ENCODE measurements around the gene ALPL. TPM values are rescaled to one million over a fixed set of nuclear protein-coding genes. Genes with fewer than 3 reads are reported as not detected.
A peak's percentile ranks its signal among the peaks of the same experiment; 100 is the strongest.

Gene ALPL
- total and polyA plus RNA-seq, 9 of the 15 experiments (the other 6 are each of a cell fraction or from before 2014, with no cell fraction given): 0.04 to 0.38 (median 0.18) TPM; not detected in 4

DNA sequence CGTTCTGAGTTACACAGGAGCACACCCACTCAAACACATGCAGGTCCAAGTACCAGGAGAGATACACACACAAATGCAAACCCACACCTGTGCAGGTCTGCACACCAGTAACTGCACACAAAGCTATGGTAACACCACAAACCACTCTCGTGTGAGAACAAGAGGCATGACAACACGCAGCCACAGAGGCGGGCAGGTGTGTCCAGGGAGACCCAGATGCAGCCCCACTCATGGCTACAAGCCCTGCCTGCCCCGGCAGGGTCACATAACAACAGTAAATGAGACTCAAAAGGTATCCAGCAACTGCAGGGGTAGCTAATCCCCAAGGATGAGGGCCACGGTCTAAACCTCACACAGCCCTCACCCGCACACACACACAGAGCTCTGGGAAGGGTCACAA is 111.8 kb downstream of the ALPL start:
- Histone ChIP-seq H3K4me2 (ENCODE audit: insufficient read depth, low read length) (0 out of 2 replicates have a peak overlapping the region, but pooled peaks have one; percentile 43), H3K27me3 (ENCODE audit: control insufficient read depth in 2 of 2, insufficient read depth in 2 of 2, low read length in 2 of 2) (no peaks in the 10 kb centered on the region), H3K9ac (ENCODE audit: insufficient read depth in 1 of 2, low read depth in 2 of 2, low read length in 2 of 2) (peak overlapping the region in 1 of 2 experiments; percentile 56; a peak in 1 of 4 replicates), H3K36me3 (ENCODE audit: control insufficient read depth, insufficient read depth, low read length) (peaks cover 49% of the 10 kb centered on the region), H3K9me1 (ENCODE audit: control insufficient read depth, insufficient read depth, low read length) (peaks cover 4% of the 10 kb centered on the region), H4K20me1 (replicated peaks; ENCODE audit: control insufficient read depth, insufficient read depth, low read length) (no peaks in the 10 kb centered on the region), H2AFZ (ENCODE audit: low read depth, low read length) (no peak overlapping the region), H3K27ac (ENCODE audit: extremely low read depth, low read depth, low read length) (no peak overlapping the region), H3K9me3 (replicated peaks; ENCODE audit: control insufficient read depth, insufficient read depth, low read depth, low read length) (no peaks in the 10 kb centered on the region), H3K4me3 (no peak overlapping the region), H3K4me1 (replicated peaks in 1 of 2; ENCODE audit: control insufficient read depth in 2 of 2, insufficient read depth in 2 of 2, low read length in 2 of 2) (peaks cover 33 to 66% of the 10 kb centered on the region in 2 experiments), H3K79me2 (ENCODE audit: control insufficient read depth, insufficient read depth, low read length) (peaks cover 31% of the 10 kb centered on the region)
- in situ Hi-C loops (cut with MboI): no loop called here
- DNase-seq (ENCODE audit: extremely low read depth in 1 of 4, low spot score in 3 of 4) (no peak), FAIRE-seq (no peak), ATAC-seq (no peak)
- CTCF ChIA-PET (ENCODE audit: low intra/inter-chr PET ratio): no interaction called here
- BruUV-seq (replicated peaks): no TSS peak
- POLR2A ChIA-PET: interaction anchor here (0.7 to 2.3 kb wide), 5 partner anchors 10 to 55 kb away, joined by 3 to 12 read pairs (median 5); no protein-coding TSS in a partner anchor
- intact Hi-C loops (cut with micrococcal nuclease): no loop called here
- WGBS (ENCODE audit: insufficient coverage, low coverage, missing lambda C conversion rate): 62% methylated on average over 7 of the region's 7 CpGs
- TF ChIP-seq ETV1 (tag; conservative IDR thresholded peaks at IDR 0.05; ENCODE audit: low read depth): no peak
- TF ChIP-seq HMGN3 (IDR thresholded peaks at IDR 0.05; ENCODE audit: borderline replicate concordance, extremely low read depth, insufficient read length, low read depth, low read length): no peak
- no peak for TF ChIP-seq RB1 (IDR thresholded peaks at IDR 0.05; ENCODE audit: low read depth)
- no peak for TF ChIP-seq FOXM1 (IDR thresholded peaks at IDR 0.05; ENCODE audit: low read depth)
- no peak for TF ChIP-seq FOXM1 (CRISPR knock-in tag; IDR thresholded peaks at IDR 0.05; ENCODE audit: low read depth)
- TF ChIP-seq HDAC6 (IDR thresholded peaks at IDR 0.05; ENCODE audit: low read depth, low read length): no peak
- TF ChIP-seq, protein P1, sequence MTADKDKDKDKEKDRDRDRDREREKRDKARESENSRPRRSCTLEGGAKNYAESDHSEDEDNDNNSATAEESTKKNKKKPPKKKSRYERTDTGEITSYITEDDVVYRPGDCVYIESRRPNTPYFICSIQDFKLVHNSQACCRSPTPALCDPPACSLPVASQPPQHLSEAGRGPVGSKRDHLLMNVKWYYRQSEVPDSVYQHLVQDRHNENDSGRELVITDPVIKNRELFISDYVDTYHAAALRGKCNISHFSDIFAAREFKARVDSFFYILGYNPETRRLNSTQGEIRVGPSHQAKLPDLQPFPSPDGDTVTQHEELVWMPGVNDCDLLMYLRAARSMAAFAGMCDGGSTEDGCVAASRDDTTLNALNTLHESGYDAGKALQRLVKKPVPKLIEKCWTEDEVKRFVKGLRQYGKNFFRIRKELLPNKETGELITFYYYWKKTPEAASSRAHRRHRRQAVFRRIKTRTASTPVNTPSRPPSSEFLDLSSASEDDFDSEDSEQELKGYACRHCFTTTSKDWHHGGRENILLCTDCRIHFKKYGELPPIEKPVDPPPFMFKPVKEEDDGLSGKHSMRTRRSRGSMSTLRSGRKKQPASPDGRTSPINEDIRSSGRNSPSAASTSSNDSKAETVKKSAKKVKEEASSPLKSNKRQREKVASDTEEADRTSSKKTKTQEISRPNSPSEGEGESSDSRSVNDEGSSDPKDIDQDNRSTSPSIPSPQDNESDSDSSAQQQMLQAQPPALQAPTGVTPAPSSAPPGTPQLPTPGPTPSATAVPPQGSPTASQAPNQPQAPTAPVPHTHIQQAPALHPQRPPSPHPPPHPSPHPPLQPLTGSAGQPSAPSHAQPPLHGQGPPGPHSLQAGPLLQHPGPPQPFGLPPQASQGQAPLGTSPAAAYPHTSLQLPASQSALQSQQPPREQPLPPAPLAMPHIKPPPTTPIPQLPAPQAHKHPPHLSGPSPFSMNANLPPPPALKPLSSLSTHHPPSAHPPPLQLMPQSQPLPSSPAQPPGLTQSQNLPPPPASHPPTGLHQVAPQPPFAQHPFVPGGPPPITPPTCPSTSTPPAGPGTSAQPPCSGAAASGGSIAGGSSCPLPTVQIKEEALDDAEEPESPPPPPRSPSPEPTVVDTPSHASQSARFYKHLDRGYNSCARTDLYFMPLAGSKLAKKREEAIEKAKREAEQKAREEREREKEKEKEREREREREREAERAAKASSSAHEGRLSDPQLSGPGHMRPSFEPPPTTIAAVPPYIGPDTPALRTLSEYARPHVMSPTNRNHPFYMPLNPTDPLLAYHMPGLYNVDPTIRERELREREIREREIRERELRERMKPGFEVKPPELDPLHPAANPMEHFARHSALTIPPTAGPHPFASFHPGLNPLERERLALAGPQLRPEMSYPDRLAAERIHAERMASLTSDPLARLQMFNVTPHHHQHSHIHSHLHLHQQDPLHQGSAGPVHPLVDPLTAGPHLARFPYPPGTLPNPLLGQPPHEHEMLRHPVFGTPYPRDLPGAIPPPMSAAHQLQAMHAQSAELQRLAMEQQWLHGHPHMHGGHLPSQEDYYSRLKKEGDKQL (CRISPR knock-in tag; IDR thresholded peaks at IDR 0.05; ENCODE audit: borderline replicate concordance): no peak
- TF ChIP-seq TRIM28 (IDR thresholded peaks at IDR 0.05): no peak
- TF ChIP-seq, protein P2, sequence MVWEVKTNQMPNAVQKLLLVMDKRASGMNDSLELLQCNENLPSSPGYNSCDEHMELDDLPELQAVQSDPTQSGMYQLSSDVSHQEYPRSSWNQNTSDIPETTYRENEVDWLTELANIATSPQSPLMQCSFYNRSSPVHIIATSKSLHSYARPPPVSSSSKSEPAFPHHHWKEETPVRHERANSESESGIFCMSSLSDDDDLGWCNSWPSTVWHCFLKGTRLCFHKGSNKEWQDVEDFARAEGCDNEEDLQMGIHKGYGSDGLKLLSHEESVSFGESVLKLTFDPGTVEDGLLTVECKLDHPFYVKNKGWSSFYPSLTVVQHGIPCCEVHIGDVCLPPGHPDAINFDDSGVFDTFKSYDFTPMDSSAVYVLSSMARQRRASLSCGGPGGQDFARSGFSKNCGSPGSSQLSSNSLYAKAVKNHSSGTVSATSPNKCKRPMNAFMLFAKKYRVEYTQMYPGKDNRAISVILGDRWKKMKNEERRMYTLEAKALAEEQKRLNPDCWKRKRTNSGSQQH (CRISPR knock-in tag; IDR thresholded peaks at IDR 0.05): no peak
- TF ChIP-seq KDM4B (IDR thresholded peaks at IDR 0.05; ENCODE audit: borderline replicate concordance in 2 of 2, low read depth in 1 of 2): no peak
- TF ChIP-seq ZNF778 (CRISPR knock-in tag; IDR thresholded peaks at IDR 0.05): no peak
- TF ChIP-seq, protein P3, sequence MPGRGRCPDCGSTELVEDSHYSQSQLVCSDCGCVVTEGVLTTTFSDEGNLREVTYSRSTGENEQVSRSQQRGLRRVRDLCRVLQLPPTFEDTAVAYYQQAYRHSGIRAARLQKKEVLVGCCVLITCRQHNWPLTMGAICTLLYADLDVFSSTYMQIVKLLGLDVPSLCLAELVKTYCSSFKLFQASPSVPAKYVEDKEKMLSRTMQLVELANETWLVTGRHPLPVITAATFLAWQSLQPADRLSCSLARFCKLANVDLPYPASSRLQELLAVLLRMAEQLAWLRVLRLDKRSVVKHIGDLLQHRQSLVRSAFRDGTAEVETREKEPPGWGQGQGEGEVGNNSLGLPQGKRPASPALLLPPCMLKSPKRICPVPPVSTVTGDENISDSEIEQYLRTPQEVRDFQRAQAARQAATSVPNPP (IDR thresholded peaks at IDR 0.05; ENCODE audit: borderline replicate concordance, insufficient read depth, insufficient read length): no peak
- no peak for TF ChIP-seq MBD2 (IDR thresholded peaks at IDR 0.05; ENCODE audit: borderline replicate concordance, low read depth)
- TF ChIP-seq, protein P4, sequence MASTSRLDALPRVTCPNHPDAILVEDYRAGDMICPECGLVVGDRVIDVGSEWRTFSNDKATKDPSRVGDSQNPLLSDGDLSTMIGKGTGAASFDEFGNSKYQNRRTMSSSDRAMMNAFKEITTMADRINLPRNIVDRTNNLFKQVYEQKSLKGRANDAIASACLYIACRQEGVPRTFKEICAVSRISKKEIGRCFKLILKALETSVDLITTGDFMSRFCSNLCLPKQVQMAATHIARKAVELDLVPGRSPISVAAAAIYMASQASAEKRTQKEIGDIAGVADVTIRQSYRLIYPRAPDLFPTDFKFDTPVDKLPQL (IDR thresholded peaks at IDR 0.05; ENCODE audit: extremely low read depth, insufficient read length): no peak
